HG03342 (cell line): ENCODE data around the gene SEC62.

Source experiments
- ATAC-seq: cut with Tn5 transposase; IDR thresholded peaks from one replicate; pipeline ENCODE4 v1.9.1; 2021; ENCODE audit warnings: mild to moderate bottlenecking, moderate library complexity; ENCODE audit not compliant: unreplicated experiment

The SEC62 gene, protein sequence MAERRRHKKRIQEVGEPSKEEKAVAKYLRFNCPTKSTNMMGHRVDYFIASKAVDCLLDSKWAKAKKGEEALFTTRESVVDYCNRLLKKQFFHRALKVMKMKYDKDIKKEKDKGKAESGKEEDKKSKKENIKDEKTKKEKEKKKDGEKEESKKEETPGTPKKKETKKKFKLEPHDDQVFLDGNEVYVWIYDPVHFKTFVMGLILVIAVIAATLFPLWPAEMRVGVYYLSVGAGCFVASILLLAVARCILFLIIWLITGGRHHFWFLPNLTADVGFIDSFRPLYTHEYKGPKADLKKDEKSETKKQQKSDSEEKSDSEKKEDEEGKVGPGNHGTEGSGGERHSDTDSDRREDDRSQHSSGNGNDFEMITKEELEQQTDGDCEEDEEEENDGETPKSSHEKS

DNA sequence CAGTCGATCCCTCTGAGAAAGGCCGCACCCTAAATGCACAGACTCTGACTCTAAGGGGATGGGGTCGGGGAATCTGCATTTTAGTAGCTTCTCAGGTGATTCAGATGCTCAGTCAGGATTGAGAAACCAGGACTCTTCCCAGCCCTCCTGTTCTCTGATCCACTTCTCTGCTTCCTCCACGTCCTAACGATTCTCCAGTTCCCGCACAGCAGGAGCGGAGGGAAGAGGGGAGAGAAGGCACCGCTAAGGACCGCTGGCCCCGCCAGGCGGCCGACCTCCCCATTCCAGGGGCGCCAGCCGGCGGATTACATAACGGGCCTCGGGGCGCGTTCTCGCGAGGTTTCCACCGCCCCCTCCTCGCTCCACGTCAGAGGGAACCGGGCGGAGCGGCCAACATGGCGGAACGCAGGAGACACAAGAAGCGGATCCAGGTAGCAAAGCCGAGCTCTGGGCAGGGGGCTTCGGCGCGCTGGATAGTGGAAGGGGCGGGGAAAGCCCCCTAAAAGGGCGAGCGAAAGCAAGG is at the start of gene SEC62:
Gene SEC62 (plus strand): TSS at position 380 of the 523 bp plus-strand sequence. CDS start 16 bp downstream, at position 396.
- peak; percentile 95 for ATAC-seq

DNA sequence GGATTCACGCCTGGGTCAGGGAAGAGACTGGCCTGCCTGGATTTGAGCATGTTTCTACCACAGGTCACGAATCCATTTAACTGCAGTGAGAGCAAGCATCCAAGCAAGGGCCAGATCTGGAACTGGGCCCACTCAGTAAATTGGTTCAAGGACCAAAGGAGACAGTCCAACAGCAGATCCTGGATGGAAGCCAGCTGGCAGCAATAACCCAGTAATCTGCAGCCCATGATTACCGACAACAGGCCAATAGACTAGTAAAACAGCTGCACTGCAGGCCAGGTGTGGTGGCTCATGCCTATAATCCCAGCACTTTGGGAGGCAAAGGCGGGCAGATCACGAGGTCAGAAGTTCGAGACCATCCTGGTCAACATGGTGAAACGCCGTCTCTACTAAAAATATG is 43.4 kb upstream of the SEC62 start:
- no peak for ATAC-seq

DNA sequence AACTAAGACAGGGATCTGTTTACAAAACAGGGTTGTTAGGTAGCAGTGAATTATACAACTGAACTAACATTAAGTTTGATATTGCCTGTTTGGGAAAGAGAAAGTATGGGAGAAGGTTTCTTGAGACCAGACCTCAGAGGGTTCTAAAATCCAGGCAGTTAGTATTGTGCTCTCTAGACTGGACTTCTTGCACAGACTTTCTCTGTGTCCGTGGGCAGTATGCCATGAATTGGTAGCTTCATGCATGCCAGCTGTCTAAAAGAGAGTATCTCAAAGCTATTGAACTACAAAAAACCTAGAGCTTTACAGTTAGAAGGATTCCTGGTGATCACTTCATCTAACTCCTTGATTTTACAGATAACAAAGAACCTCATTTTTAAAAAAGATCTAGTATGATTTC is 42.8 kb upstream of the SEC62 start:
- no peak for ATAC-seq

DNA sequence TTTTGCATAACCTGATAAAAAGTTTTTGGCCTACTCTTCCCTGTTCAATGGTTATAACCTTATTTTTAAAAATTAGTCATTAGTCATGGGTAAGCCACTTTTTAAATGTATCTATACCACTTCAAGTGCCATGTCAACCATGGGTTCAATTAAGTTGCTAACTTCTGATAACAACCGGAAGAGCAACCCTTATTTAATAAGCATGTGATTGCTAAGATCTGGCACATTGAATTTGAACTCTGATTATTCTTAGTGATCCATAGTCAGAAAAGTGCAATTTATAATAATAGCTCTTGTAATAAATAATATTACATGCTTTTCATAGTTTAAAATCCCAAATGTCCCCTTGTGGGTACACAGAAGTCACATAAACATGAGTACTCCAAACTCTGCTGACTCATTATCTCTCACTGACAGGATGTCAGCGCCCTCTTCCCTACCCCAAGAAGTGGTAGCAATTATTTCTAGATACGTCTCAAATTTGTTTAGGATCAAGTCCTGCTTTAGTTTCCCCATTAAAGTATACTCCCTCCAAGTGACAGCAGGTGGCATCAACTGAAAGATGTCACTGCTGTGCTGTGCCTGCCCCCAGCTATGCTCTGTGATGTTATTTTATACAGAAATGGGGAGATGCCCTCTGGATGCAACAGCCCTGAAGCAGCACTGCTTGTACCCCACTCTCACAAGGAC is 36.6 kb upstream of the SEC62 start:
- no peak for ATAC-seq

DNA sequence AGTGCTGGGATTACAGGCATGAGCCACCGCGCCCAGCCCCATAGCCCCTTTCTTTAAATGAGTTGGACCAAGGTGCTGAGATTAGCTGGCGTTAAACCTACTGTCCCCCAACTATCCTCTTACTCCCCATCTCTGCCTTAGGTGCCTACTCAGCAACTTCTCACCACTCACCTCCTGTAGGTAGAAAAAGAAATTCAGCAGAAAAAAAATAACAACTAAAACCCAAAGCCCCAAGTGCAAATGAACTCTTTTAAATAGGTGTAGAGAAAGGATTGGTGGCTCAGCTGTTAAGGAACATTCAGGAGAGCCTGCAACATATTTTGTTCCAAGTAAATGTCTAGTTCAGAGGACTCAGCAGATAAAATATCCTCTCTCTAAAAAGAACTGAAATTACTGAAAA is 35.8 kb upstream of the SEC62 start:
- ATAC-seq = no peak

DNA sequence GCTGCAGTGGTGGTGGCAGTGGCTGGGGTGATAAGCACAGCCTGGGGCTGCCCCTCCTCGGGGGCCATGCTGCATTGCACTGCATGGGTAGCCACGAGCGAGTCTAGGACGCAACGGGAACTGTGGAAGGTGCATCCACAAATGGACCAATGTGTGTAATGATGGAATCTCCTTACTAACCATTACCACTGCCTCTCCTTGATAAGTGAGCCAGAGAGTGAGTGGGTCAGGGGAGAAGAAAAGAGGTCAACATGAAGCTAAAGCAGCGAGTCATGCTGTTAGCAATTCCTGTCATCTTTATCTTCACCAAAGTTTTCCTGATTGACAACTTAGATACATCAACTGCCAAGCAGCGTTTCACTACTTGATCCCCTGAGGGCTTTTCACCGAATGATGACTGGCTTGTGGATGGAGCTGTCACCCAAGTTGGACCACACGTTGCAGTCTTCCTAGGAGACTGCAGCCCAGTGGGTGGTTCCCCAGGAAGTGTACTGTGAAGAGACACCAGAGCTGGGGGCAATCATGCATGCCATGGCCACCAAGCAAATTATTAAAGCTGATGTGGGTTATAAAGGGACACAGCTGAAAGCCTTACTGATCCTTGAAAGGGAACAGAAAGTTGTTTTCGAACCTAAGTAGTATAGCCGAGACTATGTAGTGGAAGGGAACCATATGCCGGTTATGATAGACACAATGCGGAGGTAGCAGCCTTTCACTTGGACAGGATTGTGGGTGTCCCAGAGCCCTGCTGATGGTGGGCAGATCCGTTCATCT is 34.7 kb upstream of the SEC62 start:
- ATAC-seq = peak; percentile 94

DNA sequence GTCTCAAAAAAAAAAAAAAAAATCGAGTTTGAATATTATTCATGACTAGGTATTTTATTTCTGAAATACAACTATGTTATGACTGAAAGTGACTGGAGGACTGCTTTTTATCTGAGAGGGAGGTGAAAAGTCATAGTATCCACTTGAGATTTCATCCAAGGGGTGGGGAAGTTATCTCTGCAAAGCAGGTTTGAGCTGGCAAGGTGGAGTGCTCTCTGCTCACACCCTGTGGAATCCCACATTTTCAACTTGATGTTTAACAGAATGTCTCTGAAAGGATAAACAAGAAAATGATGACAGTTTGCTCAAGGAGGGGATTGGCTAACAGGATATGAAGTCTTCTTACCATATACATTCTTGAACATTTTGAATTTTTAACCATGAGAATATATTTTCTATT is 27.3 kb upstream of the SEC62 start:
- no peak for ATAC-seq

DNA sequence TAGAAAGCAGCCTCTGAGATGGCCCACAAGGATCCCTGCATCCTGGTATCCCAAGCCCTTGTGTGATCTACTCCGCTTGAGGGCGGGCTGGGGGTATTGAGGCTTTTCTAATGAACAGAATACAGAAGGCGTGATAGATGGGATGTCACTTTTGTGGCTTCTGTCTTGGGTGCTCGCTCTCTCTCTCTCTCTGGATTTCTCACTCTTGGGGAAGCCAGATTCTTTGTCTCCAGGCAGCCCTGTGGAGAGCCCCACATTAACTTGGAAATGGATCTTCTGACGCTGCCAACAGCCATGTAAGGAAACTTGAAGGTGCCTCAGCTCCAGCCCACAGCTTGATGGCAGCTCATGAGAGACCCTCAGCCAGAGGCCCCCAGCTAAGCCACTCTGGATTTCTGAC is 26.9 kb upstream of the SEC62 start:
- ATAC-seq = no peak

DNA sequence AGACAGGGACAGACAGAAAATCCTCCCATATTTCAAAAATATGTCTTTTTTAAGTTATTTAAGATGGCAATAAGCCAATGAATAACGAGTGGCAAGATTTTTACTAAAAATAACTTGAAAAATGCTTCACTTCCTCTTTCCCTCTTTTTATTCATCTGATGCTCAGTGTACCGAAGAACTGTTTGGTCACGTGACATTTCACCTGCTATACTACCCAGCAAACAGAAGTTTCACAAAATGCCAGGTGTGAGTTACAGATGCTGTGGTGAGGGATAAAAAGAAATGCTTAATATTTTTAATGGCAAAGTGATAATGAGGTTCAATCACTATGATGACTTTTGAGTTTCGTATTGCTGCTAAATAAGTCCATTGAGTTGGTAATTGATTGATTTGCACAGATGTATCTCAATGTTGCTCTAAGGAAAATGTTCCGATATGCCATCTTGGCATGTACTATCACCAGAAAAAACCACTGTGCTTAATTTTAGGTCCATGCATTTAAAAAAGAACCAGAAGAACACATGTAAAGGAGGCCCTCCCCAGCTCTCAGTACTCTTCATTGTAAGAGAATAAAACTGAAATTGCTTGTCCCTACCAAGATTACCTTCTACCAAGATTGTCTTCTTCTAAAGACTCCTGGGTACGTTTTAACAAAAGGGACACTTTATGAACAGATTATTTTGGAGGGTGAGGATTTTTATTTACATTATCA is 26.0 kb upstream of the SEC62 start:
- ATAC-seq = peak; percentile 75

DNA sequence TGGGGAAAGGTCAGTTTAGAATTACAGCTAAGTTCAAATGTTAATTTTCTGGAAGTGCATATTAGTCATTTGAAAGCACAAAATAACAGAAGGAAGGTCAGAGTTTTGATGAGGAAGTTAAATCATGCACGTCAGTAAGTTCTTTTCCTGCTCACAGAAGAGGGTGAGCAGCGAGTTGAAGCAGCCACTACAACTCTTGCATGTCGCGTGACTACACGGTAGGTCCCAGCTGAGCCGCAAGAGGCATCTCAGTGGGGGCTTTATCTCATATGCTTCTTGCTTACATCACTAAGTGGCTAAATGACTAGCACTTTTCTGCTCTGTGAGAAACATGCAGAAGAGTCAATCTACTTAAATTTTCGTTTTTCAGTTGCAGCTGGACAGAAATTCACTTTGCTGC is 21.3 kb upstream of the SEC62 start:
- peak; percentile 89 for ATAC-seq

DNA sequence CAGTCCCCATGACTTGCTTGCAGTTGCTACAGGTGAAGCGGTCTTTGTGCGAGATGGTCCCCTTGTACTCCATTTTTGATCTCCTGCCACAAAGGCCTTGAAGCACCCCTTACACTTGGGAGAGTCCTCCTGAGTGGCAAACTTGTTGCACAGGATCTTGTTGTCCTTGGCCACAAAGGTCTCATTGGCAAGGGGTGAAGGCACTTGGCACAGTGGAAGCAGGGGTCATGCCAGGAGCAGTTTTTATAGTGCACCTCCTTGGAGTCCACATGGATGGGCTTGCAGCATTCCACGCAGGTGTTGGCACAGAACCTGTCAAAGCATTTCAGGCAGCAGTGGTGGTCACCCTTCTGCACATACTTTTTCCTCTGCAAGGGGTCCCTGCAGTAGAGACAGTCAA is 20.3 kb upstream of the SEC62 start:
- no peak for ATAC-seq

DNA sequence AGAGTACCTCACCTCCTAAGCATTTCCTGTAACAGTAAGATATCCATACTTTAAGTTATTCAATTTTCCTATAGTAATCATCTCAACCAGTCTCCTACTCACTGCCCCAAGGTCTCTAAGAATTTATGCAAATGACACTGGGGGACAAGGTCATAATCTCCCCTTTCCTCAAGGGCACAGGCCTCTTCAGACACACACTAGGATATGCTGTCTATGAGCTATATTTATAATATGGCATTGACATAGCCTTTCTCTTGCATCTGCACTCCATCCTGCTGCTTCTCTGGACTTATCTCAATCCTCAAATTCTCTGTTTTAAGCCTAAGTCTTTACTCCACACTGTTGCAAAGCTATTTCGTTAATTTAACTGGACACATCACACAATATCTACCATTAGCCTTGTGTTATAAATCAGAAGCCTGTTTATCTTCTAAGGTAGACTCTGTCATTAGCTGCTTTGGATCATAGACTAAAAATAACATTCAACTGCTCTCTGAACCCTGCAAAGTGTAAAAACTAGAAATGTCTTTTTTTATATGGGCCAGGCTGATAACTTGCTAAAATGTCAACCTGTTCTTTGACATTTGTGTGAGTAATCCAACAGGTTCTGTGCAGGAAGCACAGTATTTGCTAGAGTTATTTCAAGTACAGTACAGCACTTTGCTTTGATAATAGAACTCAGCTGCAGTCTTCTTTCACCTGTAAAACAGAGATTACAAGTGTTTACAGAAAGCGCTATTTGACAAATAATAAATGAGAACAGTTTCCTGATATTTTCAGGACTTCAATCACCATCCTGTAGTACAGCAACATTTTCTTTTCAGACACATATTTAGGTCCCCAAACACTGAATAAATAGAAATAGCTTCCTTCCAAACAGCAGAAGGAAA is 17.8 kb upstream of the SEC62 start:
- ATAC-seq = no peak

DNA sequence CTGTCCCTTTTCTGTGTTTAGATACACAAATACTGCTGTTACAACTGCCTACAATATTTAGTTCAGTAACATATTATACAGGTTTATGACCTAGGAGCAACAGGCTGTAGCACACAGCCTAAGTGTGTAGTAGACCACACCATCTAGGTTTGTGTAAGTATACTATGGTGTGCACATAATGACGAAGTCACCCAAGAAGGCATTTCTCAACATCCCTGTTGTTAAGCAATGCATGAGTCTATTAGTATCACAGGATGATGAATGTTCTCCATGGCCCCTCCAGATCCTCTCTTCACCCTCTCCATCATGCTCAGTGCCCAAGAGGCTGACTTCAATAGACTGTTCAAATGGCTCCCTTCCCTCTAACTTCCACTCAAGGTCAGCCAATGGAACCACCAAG is 14.6 kb upstream of the SEC62 start:
- ATAC-seq = no peak

DNA sequence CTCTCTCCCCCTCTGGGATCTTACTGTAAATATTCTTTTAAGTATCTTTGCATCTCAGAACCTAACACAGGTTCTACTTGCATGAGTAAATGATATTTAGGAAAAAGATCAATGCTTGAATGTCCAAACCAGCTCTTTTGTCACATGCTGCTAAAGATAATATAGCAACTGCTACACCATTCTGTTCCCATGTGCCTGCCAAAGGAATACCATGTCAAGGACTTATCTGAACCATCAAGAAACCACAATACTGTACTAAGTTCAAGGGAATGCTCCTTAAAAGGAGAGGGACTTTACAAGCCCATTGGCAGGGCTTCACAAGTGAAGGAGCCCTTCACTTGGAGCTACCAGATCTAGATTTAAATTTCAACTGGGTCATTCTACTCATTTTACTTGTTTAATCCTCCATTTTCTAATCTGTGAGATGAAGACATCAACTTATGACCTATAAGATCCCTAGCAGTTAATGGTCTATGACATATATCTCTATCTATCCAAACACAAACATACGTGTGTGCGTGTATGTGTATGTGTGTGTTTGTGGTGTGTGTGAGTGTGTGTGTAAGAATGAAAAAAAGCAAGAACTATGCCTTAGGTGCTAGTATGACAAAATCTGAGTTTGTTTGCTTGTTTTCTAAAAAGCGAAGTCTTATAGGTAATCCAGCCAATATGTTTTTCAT is 13.0 kb upstream of the SEC62 start:
- peak; percentile 19 for ATAC-seq

DNA sequence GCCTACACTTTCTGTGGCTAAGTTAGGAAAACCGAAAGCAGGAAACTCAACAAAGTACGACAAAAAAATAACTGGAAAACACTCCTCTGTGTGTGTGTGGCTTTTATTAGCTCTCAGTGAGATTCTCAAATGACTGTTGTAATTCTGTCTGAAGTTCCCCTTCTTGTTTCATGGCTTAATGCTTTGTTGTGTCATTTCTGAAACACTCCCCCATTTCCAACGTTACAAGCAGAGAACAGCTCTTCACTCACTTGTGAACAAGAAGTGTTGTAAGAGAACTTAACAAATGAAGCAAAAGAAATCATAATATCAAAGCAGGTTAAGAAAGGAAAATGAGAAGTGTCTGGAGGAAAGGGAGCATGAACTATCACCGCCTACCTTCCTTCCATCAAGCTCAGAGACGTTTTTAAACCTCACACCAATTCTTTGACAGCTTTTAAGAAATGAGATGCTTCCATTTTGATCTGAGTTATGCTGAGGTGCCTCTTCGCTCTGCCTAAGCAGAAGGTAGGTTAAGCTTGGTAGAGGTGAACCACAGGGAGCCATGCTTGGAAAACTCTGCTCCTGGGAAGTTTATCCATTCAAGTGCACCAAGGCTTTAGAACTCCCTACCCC is 12.4 kb upstream of the SEC62 start:
- peak; percentile 82 for ATAC-seq

DNA sequence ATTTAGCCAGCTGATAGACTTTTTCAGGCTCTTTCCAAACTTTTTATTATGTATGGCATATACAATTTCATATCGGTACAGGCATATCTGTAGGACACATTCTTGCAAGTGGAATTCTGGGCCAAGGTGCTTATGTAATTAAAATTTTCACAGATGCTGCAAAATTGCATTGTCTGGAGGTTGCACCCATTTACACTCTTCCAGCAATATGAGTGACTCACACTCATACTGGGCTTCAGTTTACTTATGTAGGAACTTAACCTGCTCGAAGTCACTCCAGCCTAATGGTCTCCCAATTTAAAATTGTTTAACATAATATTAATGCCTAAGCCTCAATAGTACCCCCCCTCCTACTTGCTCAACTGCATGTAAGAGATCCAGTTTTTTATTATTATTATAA is 11.2 kb upstream of the SEC62 start:
- ATAC-seq = no peak

DNA sequence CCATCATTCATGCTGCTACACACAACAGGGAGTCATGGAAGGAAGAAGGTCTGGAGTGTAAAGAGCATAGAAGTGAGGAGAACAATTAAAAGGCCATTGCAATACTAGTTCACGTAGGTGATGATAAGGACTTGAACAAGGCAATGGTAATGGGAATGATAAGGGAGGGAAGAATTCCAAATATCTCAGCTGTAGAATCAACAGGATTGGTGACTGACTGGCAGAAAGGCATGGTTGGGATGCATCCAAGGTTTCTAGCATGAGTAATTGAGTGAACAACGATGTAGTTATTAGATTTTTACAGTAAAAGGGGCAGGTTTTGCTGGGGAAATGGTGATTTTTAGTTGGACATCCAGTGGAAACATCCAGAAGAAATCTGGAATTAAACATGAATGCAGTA is 2.4 kb upstream of the SEC62 start:
- ATAC-seq = no peak

DNA sequence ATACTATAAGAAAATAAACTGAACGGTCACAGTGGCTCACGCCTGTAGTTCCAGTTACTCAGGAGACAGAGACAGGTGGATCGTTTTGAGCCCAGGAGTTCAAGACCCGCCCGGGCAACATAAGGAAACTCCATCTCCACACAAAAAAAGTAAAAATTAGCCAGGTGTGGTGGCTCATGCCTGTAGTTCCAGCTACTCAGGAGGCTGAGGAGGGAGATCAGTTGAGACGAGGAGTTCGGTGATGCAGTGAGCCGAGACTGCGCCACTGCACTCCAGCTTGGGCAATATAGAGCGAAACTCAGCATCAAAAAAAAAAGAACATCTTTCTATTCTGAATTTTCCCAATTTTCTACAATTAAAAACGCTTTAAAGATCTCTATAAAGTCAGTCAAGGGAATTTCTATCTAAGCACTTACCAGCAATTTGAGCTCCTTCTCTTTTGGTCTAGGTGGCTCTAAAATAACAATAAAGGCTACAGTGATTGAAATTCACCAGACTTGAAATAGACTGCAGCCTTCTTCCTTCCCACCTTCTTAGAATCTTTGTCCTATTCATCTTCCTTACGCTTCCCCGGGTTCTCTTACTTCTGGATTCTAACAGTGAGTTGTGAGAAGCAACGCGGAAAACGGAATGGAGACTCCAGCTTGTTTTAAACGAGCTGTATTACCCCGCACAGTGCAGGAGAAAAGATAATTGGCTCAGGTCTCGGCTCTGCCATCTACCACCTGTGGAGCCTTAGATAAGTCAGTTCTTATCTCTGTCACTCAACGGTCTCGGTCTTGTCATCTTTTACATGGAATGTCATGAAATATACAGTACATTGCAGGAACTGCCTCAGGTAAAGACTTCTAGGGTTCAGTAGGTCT is 812 bp upstream of the SEC62 start:
- peak; percentile 23 for ATAC-seq
